HG02763 (cell line): ENCODE data around the gene FBXO24.

Experiments used
- ATAC-seq: cut with Tn5 transposase; IDR thresholded peaks from one replicate; pipeline ENCODE4 v1.9.1; 2021; ENCODE audit warnings: mild to moderate bottlenecking, moderate library complexity; ENCODE audit not compliant: unreplicated experiment

Gene FBXO24

GRCh38 chr7:100589341-100589947 is 3.3 kb downstream of the FBXO24 start:
- ATAC-seq, result no peak

GRCh38 chr7:100590077-100590737 is 4.1 kb downstream of the FBXO24 start:
- ATAC-seq, result no peak

- ATAC-seq, result no peak
These were observed 5.5 kb downstream of the FBXO24 start for GRCh38 chr7:100591596-100591995.

GRCh38 chr7:100595188-100595587 is 9.1 kb downstream of the FBXO24 start:
- ATAC-seq, result no peak

- ATAC-seq, result no peak
These were observed 12.3 kb downstream of the FBXO24 start for GRCh38 chr7:100598425-100598824.

- ATAC-seq, result no peak
These were observed 14.0 kb downstream of the FBXO24 start for GRCh38 chr7:100599911-100600729.

GRCh38 chr7:100600730-100601038 is 14.6 kb downstream of the FBXO24 start:
- no peak for ATAC-seq

GRCh38 chr7:100602889-100603725 is 17.0 kb downstream of the FBXO24 start:
- no peak for ATAC-seq

GRCh38 chr7:100603726-100604027 is 17.5 kb downstream of the FBXO24 start:
- ATAC-seq, result no peak

- peak; percentile 55 for ATAC-seq
These were observed 18.2 kb downstream of the FBXO24 start for GRCh38 chr7:100604028-100604975.

GRCh38 chr7:100604976-100605911 is 19.1 kb downstream of the FBXO24 start:
- ATAC-seq, result no peak

- no peak for ATAC-seq
These were observed 20.2 kb downstream of the FBXO24 start for GRCh38 chr7:100606313-100606712.

GRCh38 chr7:100607111-100607510 is 21.0 kb downstream of the FBXO24 start:
- ATAC-seq, result no peak

- ATAC-seq, result no peak
These were observed 23.8 kb downstream of the FBXO24 start for GRCh38 chr7:100609958-100610357.

- ATAC-seq, result peak; percentile 90
These were observed 26.0 kb downstream of the FBXO24 start, which contains the start of gene MOSPD3 for GRCh38 chr7:100611983-100612729. Gene MOSPD3, plus strand, starts transcription at chr7:100612540. Its CDS starts 252 bp downstream, at chr7:100612792.

GRCh38 chr7:100612730-100613390 is 26.7 kb downstream of the FBXO24 start:
- no peak for ATAC-seq

- no peak for ATAC-seq
These were observed 27.5 kb downstream of the FBXO24 start for GRCh38 chr7:100613412-100614175.
